Kidney (tissue), 14 donors: ENCODE results near the gene SEC24D. TPM values are rescaled to one million over a fixed set of nuclear protein-coding genes. Genes with fewer than 3 reads are reported as not detected.

ENCODE experiments used
- DNase-seq, 5 donors: peaks; one replicate each; pipeline ENCODE4 v3.0.0-alpha.2; 2013 to 2020
- FAIRE-seq: peaks from 2 replicates; lab custom pipeline; 2012; peaks lifted over from hg19 to GRCh38; lab: Jason Lieb, UNC
- H3K27ac ChIP-seq, 2 donors: one replicate each; pipeline ENCODE4 v1.7.0; 2013; ENCODE audit warnings: low read depth in 2 of 2, low read length in 2 of 2, inconsistent platforms in 1 of 2
- H3K27me3 ChIP-seq: one replicate; pipeline ENCODE4 v1.7.1; 2013; ENCODE audit warnings: low read length, inconsistent platforms; ENCODE audit not compliant: control insufficient read depth, insufficient read depth
- H3K36me3 ChIP-seq, 3 donors: one replicate each; pipeline versions ENCODE4 v1.7.0 to v1.7.1; 2013; ENCODE audit warnings: low read length in 3 of 3, control low read depth in 1 of 3, inconsistent platforms in 1 of 3; ENCODE audit not compliant: insufficient read depth in 3 of 3, control insufficient read depth in 2 of 3
- H3K4me1 ChIP-seq, 3 donors: one replicate each; pipeline versions ENCODE4 v1.7.0 to v1.7.1; 2013; ENCODE audit warnings: low read length in 3 of 3, inconsistent platforms in 1 of 3, low read depth in 1 of 3; ENCODE audit not compliant: control insufficient read depth in 2 of 3, insufficient read depth in 2 of 3
- H3K4me3 ChIP-seq, 3 donors: one replicate each; pipeline versions ENCODE4 v1.7.0 to v1.8.1; 2013; ENCODE audit warnings: low read length in 3 of 3, control low read depth in 1 of 3, inconsistent platforms in 1 of 3
- H3K9ac ChIP-seq, 3 donors: one replicate each; pipeline versions ENCODE4 v1.7.0 to v1.7.1; 2013; ENCODE audit warnings: low read length in 3 of 3, control low read depth in 1 of 3, inconsistent platforms in 1 of 3
- H3K9me3 ChIP-seq, 3 donors: one replicate each; pipeline versions ENCODE4 v1.7.0 to v1.7.1; 2013; ENCODE audit warnings: low read length in 3 of 3, control low read depth in 1 of 3, inconsistent platforms in 1 of 3; ENCODE audit not compliant: control insufficient read depth in 2 of 3, insufficient read depth in 1 of 3
- intact Hi-C: fragments of 100-400 bp; cut with DNase I; formaldehyde crosslinking; loops from one replicate; pipeline ENCODE4 v1.11.1; 2022
- polyA plus RNA-seq: library from polyadenylated mRNA; stranded (reverse); fragments of 350-450 nt; fragmentation: Illumina TruSeq; extraction: RNeasy Lipid Tissue Mini Kit (QIAGEN cat#74804); gene quantifications from one replicate; pipeline ENCODE4 v1.2.3, GENCODE V29; 2014; ENCODE audit warnings: low read depth, low replicate concordance; ENCODE audit not compliant: insufficient read depth
- total RNA-seq: library from RNA; stranded (reverse); fragmentation: NEBNext Ultra II Directional; extraction: Animal tissue kit (Norgen Biotek cat#: 25700); gene quantifications from one replicate; pipeline ENCODE4 v1.2.1, GENCODE V29; 2021
- TF ChIP-seq, protein P1 (sequence below): IDR thresholded peaks from 3 replicates; pipeline ENCODE4 v1.5.1; 2012; ENCODE audit warnings: mild to moderate bottlenecking, moderate library complexity, borderline replicate concordance; ENCODE audit not compliant: insufficient read depth; ENCODE audit errors: extremely low read depth
- donor health status: control.
- donor health status: control.
- donor health status: control.
- donor health status: control.
- donor health status: control.
- donor health status: DM: yes; HTN: yes; CAD: no.
- donor health status: Normal renal cell carcinoma (clear cell type).

SEC24D gene
- total and polyA plus RNA-seq, 2 donors from 2014 or later, result 5.9 to 45.4 TPM

DNA sequence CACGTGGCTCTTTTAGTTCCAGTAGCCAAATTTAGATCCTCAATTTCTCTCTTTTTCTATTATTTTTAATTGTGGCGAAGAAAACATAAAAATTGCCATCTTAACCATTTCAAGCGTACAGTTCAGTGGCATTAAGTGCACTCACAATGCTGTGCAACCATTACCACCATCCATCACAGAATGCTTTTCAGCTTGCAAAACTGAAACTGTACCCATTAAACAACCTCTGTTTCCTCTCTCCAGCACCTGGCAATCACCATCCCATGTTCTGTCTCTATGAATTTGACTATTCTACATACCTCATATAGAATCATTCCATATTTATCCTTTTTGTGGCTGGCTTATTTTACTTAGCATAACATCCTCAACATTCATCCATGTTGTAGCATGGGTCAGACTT lies 75.8 kb downstream of the SEC24D start:
- no peak for FAIRE-seq
- peaks cover 0 to 8% (median 0%) of the 10 kb centered on the region in 3 donors for H3K36me3 ChIP-seq
- H3K9ac ChIP-seq, result no peak overlapping the region
- no peaks in the 10 kb centered on the region for H3K27me3 ChIP-seq
- peaks cover 4 to 8% (median 6%) of the 10 kb centered on the region in 3 donors for H3K4me1 ChIP-seq
- intact Hi-C loops, result no loop called here
- H3K9me3 ChIP-seq, result no peaks in the 10 kb centered on the region
- TF ChIP-seq, protein P1, sequence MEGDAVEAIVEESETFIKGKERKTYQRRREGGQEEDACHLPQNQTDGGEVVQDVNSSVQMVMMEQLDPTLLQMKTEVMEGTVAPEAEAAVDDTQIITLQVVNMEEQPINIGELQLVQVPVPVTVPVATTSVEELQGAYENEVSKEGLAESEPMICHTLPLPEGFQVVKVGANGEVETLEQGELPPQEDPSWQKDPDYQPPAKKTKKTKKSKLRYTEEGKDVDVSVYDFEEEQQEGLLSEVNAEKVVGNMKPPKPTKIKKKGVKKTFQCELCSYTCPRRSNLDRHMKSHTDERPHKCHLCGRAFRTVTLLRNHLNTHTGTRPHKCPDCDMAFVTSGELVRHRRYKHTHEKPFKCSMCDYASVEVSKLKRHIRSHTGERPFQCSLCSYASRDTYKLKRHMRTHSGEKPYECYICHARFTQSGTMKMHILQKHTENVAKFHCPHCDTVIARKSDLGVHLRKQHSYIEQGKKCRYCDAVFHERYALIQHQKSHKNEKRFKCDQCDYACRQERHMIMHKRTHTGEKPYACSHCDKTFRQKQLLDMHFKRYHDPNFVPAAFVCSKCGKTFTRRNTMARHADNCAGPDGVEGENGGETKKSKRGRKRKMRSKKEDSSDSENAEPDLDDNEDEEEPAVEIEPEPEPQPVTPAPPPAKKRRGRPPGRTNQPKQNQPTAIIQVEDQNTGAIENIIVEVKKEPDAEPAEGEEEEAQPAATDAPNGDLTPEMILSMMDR, result no peak
- DNase-seq, result no peak
- no peak overlapping the region for H3K27ac ChIP-seq
- H3K4me3 ChIP-seq, result no peak overlapping the region

DNA sequence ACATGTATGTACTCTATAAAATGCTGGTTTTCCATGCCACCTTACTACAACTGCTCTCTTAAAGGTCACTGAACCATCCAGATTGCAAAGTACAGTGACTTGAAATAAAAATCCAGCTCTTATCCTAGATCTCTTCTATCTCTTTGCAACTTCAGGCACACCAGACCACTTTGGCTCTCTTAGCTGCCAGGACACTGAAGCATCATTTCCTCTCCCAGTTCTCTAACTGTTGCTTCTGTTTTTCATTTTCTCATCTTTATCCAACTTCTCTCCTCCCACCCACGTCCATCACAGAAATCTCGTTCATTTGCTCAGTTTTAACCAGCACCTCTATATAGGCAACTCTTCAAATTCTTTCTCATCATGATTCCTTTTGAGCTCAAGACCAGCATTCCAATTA lies 76.4 kb downstream of the SEC24D start:
- peak overlapping the region in 1 of 2 donors; percentile 38 for H3K27ac ChIP-seq
- H3K27me3 ChIP-seq, result no peaks in the 10 kb centered on the region
- H3K4me3 ChIP-seq, result no peak overlapping the region
- FAIRE-seq (no peak), DNase-seq (no peak)
- peaks cover 4 to 14% (median 6%) of the 10 kb centered on the region in 3 donors for H3K4me1 ChIP-seq
- peaks cover 0 to 5% (median 0%) of the 10 kb centered on the region in 3 donors for H3K36me3 ChIP-seq
- H3K9me3 ChIP-seq, result no peaks in the 10 kb centered on the region
- TF ChIP-seq, protein P1, result no peak
- no peak overlapping the region for H3K9ac ChIP-seq
- intact Hi-C loops, result no loop called here

DNA sequence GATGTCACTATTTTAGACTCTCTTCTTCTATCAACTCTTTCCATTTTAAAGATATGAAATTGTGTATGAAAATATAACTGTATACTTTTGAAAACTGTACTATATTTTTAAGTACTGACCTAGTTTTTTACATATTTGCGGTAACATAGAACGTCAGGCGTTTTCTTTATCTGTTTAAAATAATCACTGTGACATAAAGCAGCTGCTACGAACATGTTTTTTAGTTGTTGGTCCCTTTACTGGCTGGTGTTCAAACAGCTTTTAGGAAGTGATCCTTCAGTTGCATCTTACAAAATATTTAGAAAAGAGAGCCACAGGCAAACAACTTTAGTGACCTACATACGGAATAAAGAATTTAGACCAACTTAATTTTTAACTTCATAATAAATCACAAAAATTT lies 77.6 kb downstream of the SEC24D start:
- H3K9ac ChIP-seq, result no peak overlapping the region
- H3K36me3 ChIP-seq, result peaks cover 0 to 2% (median 0%) of the 10 kb centered on the region in 3 donors
- H3K9me3 ChIP-seq, result no peaks in the 10 kb centered on the region
- H3K27me3 ChIP-seq, result no peaks in the 10 kb centered on the region
- H3K4me3 ChIP-seq, result no peak overlapping the region
- DNase-seq (peak in 2 of 5 donors; percentile 53 to 74), FAIRE-seq (no peak)
- peaks cover 4 to 15% (median 8%) of the 10 kb centered on the region in 3 donors for H3K4me1 ChIP-seq
- intact Hi-C loops, result no loop called here
- TF ChIP-seq, protein P1, result no peak
- no peak overlapping the region for H3K27ac ChIP-seq
